H9 (cell line): ENCODE measurements around the gene CEP112. TPM values are rescaled to one million over a fixed set of nuclear protein-coding genes. Genes with fewer than 3 reads are reported as not detected.

Source experiments
- DNase-seq: peaks from one replicate; pipeline ENCODE4 v3.0.0-alpha.2; 2017
- H2AFZ ChIP-seq: one replicate; pipeline ENCODE4 v1.6.1; 2013; ENCODE audit warnings: mild to moderate bottlenecking, low read length, control low read depth, moderate library complexity
- H2AK5ac ChIP-seq: 2 replicates; pipeline ENCODE4 v1.6.1; 2013; ENCODE audit warnings: low read length, control low read depth, mixed read lengths; ENCODE audit not compliant: insufficient read length
- H2BK120ac ChIP-seq: one replicate; pipeline ENCODE4 v1.6.1; 2013; ENCODE audit warnings: low read depth, mild to moderate bottlenecking, low read length, control low read depth, inconsistent platforms; ENCODE audit not compliant: poor library complexity, severe bottlenecking
- H2BK12ac ChIP-seq: 2 replicates; pipeline ENCODE4 v1.6.1; 2013; ENCODE audit warnings: low read length, control low read depth, mixed read lengths, low read depth; ENCODE audit not compliant: insufficient read length
- H2BK15ac ChIP-seq: 2 replicates; pipeline ENCODE4 v1.6.1; 2013; ENCODE audit warnings: low read depth, low read length, control low read depth
- H2BK20ac ChIP-seq: one replicate; pipeline ENCODE4 v1.6.1; 2013; ENCODE audit warnings: low read depth, mild to moderate bottlenecking, low read length, control low read depth, inconsistent platforms; ENCODE audit not compliant: poor library complexity, severe bottlenecking
- H2BK5ac ChIP-seq: 2 replicates; pipeline ENCODE4 v1.6.1; 2013; ENCODE audit warnings: low read length, control low read depth, mixed read lengths; ENCODE audit not compliant: insufficient read length
- H3K14ac ChIP-seq: 2 replicates; pipeline ENCODE4 v1.6.1; 2013; ENCODE audit warnings: low read length, control low read depth; ENCODE audit not compliant: insufficient read depth
- H3K18ac ChIP-seq: 2 replicates; pipeline ENCODE4 v1.6.1; 2013; ENCODE audit warnings: low read depth, mild to moderate bottlenecking, mixed read lengths, low read length, control low read depth; ENCODE audit not compliant: insufficient read length
- H3K23ac ChIP-seq: 2 replicates; pipeline ENCODE4 v1.6.1; 2013; ENCODE audit warnings: low read length, control low read depth, mixed read lengths, low read depth; ENCODE audit not compliant: insufficient read length
- H3K23me2 ChIP-seq: 2 replicates; pipeline ENCODE4 v1.6.1; 2013; ENCODE audit warnings: low read depth, mild to moderate bottlenecking, mixed read lengths, low read length, control low read depth; ENCODE audit not compliant: insufficient read length, poor library complexity, severe bottlenecking
- H3K27ac ChIP-seq: 2 replicates; pipeline ENCODE4 v1.5.1; 2013; ENCODE audit warnings: low read length, control low read depth, mixed read lengths, low read depth; ENCODE audit not compliant: insufficient read length
- H3K27me3 ChIP-seq: 2 replicates; pipeline ENCODE4 v1.6.1; 2013; ENCODE audit warnings: low read length, control low read depth, inconsistent platforms; ENCODE audit not compliant: insufficient read depth
- H3K4ac ChIP-seq: 2 replicates; pipeline ENCODE4 v1.6.1; 2013; ENCODE audit warnings: low read depth, mild to moderate bottlenecking, control low read depth, inconsistent platforms, low read length, moderate library complexity
- H3K4me1 ChIP-seq: 2 replicates; pipeline ENCODE4 v1.6.1; 2013; ENCODE audit warnings: low read length, control low read depth, inconsistent platforms; ENCODE audit not compliant: insufficient read depth
- H3K4me2 ChIP-seq: 2 replicates; pipeline ENCODE4 v1.6.1; 2013; ENCODE audit warnings: low read length, control low read depth, mixed read lengths; ENCODE audit not compliant: insufficient read length, insufficient read depth
- H3K56ac ChIP-seq: 2 replicates; pipeline ENCODE4 v1.6.1; 2013; ENCODE audit warnings: low read depth, mild to moderate bottlenecking, mixed read lengths, low read length, control low read depth; ENCODE audit not compliant: insufficient read length
- H3K79me1 ChIP-seq: 2 replicates; pipeline ENCODE4 v1.6.1; 2013; ENCODE audit warnings: low read depth, mild to moderate bottlenecking, moderate library complexity, low read length, control low read depth, inconsistent platforms; ENCODE audit not compliant: insufficient read depth, poor library complexity, severe bottlenecking
- H3K79me2 ChIP-seq: 2 replicates; pipeline ENCODE4 v1.6.1; 2013; ENCODE audit warnings: low read length, control low read depth, inconsistent platforms; ENCODE audit not compliant: insufficient read depth
- H3K9ac ChIP-seq: 2 replicates; pipeline ENCODE4 v1.6.1; 2013; ENCODE audit warnings: low read length, control low read depth, mixed read lengths; ENCODE audit not compliant: insufficient read length; ENCODE audit errors: extremely low read depth
- H3K9me3 ChIP-seq: one replicate; pipeline ENCODE4 v1.6.1; 2013; ENCODE audit warnings: low read depth, low read length, inconsistent platforms; ENCODE audit not compliant: control insufficient read depth
- H3T11ph ChIP-seq: one replicate; pipeline ENCODE4 v1.6.1; 2013; ENCODE audit warnings: mild to moderate bottlenecking, low read length, control low read depth, inconsistent platforms
- H4K20me1 ChIP-seq: one replicate; pipeline ENCODE4 v1.6.1; 2013; ENCODE audit not compliant: control insufficient read depth, insufficient read length, insufficient read depth
- H4K5ac ChIP-seq: 2 replicates; pipeline ENCODE4 v1.6.1; 2013; ENCODE audit warnings: low read depth, mild to moderate bottlenecking, mixed read lengths, low read length, control low read depth; ENCODE audit not compliant: insufficient read length
- H4K8ac ChIP-seq: replicated peaks from 2 replicates; pipeline ENCODE4 v1.6.1; 2013; ENCODE audit warnings: low read length, control low read depth, mixed read lengths, low read depth; ENCODE audit not compliant: insufficient read length
- H4K91ac ChIP-seq: 2 replicates; pipeline ENCODE4 v1.6.1; 2013; ENCODE audit warnings: low read depth, mild to moderate bottlenecking, moderate library complexity, mixed read lengths, low read length, control low read depth; ENCODE audit not compliant: insufficient read length
- H3K27ac Mint-ChIP-seq, 3 experiments: 2 replicates in 2 of 3; 3 replicates in 1 of 3; pipeline ENCODE4 v1.8.0; 2020 to 2021; ENCODE audit warnings: mixed read lengths in 3 of 3, mild to moderate bottlenecking in 1 of 3, moderate library complexity in 1 of 3
- H3K27me3 Mint-ChIP-seq: 2 replicates; pipeline ENCODE4 v1.8.0; 2021; ENCODE audit warnings: low read depth, mild to moderate bottlenecking, moderate library complexity, mixed read lengths
- H3K36me3 Mint-ChIP-seq, 3 experiments: 2 replicates in 2 of 3; 3 replicates in 1 of 3; pipeline ENCODE4 v1.8.0; 2020 to 2021; ENCODE audit warnings: low read depth in 3 of 3, mixed read lengths in 3 of 3; ENCODE audit not compliant: insufficient read depth in 1 of 3
- H3K4me1 Mint-ChIP-seq, 2 experiments: 2 replicates each; pipeline ENCODE4 v1.8.0; 2020; ENCODE audit warnings: mixed read lengths in 2 of 2
- H3K4me3 Mint-ChIP-seq, 2 experiments: 2 replicates in 1 of 2; 3 replicates in 1 of 2; pipeline ENCODE4 v1.8.0; 2020 to 2021; ENCODE audit warnings: mild to moderate bottlenecking in 2 of 2, mixed read lengths in 2 of 2, moderate library complexity in 1 of 2
- H3K9me3 Mint-ChIP-seq, 2 experiments: 2 replicates in 1 of 2; 3 replicates in 1 of 2; pipeline ENCODE4 v1.8.0; 2020; ENCODE audit warnings: mild to moderate bottlenecking in 2 of 2, mixed read lengths in 2 of 2, moderate library complexity in 1 of 2
- CTCF ChIP-seq: fragments of 200-600 bp; sonication (generic); conservative IDR thresholded peaks from 3 replicates; pipeline ENCODE4 v1.8.0; 2021; ENCODE audit warnings: antibody characterized with exemption, mild to moderate bottlenecking
- WGBS: extraction: QIAGEN DNeasy Blood & Tissue Kit; methylation state at CpG from one replicate; pipeline ENCODE4 v1.1.7; 2013; ENCODE audit warnings: missing lambda C conversion rate, low lambda C conversion rate, mixed read lengths; ENCODE audit not compliant: insufficient read length; ENCODE audit errors: extremely low coverage; 5-methylcytosine and 5-hydroxymethylcytosine counted together
- total RNA-seq: library from RNA; stranded (reverse); gene quantifications from 2 replicates; pipeline ENCODE4 v1.2.1, GENCODE V29; 2021

The CEP112 gene
- total RNA-seq, 1 experiment from 2014 or later, result 5.4 TPM

- no peak overlapping the region for H2AK5ac ChIP-seq
- peak overlapping the region in 1 of 3 experiments; percentile 73; a peak in 1 of 7 replicates for H3K27ac Mint-ChIP-seq
- H3K27me3 ChIP-seq, result no peaks in the 10 kb centered on the region
- no peak overlapping the region for H2AFZ ChIP-seq
- H4K8ac ChIP-seq, result no peak overlapping the region
- no peaks in the 10 kb centered on the region for H3K79me1 ChIP-seq
- peaks cover 2 to 7% (median 2%) of the 10 kb centered on the region in 3 experiments; a peak in 4 of 7 replicates for H3K36me3 Mint-ChIP-seq
- no peak overlapping the region for H3K18ac ChIP-seq
- H3K4me1 ChIP-seq, result no peaks in the 10 kb centered on the region; the same call in 1 of the 2 replicates
- no peaks in the 10 kb centered on the region for H3K27me3 Mint-ChIP-seq
- no peak overlapping the region for H2BK20ac ChIP-seq
- H3K23me2 ChIP-seq, result no peaks in the 10 kb centered on the region
- H3K79me2 ChIP-seq, result no peaks in the 10 kb centered on the region
- no peak overlapping the region for H4K5ac ChIP-seq
- WGBS, result no CpG with 5 or more reads among the region's 17 CpGs
- H4K91ac ChIP-seq, result no peak overlapping the region
- no peak overlapping the region for H3K9ac ChIP-seq
- peaks cover 2% of the 10 kb centered on the region in 2 experiments; a peak in 2 of 5 replicates for H3K9me3 Mint-ChIP-seq
- peaks cover 24 to 30% of the 10 kb centered on the region in 2 experiments for H3K4me1 Mint-ChIP-seq
- no peaks in the 10 kb centered on the region for H4K20me1 ChIP-seq
- H2BK12ac ChIP-seq, result no peak overlapping the region
- no peak overlapping the region for H3K4ac ChIP-seq
- no peak for DNase-seq
- no peak overlapping the region for H2BK15ac ChIP-seq
- no peak overlapping the region for H3K14ac ChIP-seq
- H3K4me3 Mint-ChIP-seq, result no peak overlapping the region
- H3T11ph ChIP-seq, result no peak overlapping the region
- H3K23ac ChIP-seq, result no peak overlapping the region
- no peak overlapping the region for H2BK5ac ChIP-seq
- H2BK120ac ChIP-seq, result no peak overlapping the region
- no peak overlapping the region for H3K4me2 ChIP-seq
- H3K9me3 ChIP-seq, result no peaks in the 10 kb centered on the region
- H3K56ac ChIP-seq, result no peak overlapping the region
- TF ChIP-seq CTCF, result no peak
- no peak overlapping the region for H3K27ac ChIP-seq
Observed at GRCh38 chr17:65627891-65628643, 563.9 kb downstream of the CEP112 start.
